Sigmoid colon (tissue), 7 donors: ENCODE data around the gene TTLL11. TPM values are rescaled to one million over a fixed set of nuclear protein-coding genes. Genes with fewer than 3 reads are reported as not detected.

ENCODE experiments used
- DNase-seq: peaks from one replicate; pipeline ENCODE4 v3.0.0-alpha.2; 2019
- H3K27ac ChIP-seq, 4 donors: fragments of 200-600 bp; sonication (generic); one replicate each; pipeline ENCODE4 v1.5.1; 2016 to 2019; ENCODE audit warnings: mild to moderate bottlenecking in 1 of 4
- H3K27me3 ChIP-seq, 3 donors: fragments of 200-600 bp; sonication (generic); one replicate each; pipeline ENCODE4 v1.5.1; 2019; ENCODE audit warnings: mild to moderate bottlenecking in 1 of 3
- H3K36me3 ChIP-seq, 4 donors: fragments of 200-600 bp; sonication (generic); one replicate each; pipeline ENCODE4 v1.5.1; 2016 to 2019
- H3K4me1 ChIP-seq, 4 donors: fragments of 200-600 bp; sonication (generic); one replicate each; pipeline ENCODE4 v1.5.1; 2017 to 2019
- H3K4me3 ChIP-seq, 4 donors: fragments of 200-600 bp; sonication (generic); one replicate each; pipeline ENCODE4 v1.5.1; 2017 to 2019; ENCODE audit warnings: mild to moderate bottlenecking in 2 of 4, moderate library complexity in 1 of 4
- H3K9me3 ChIP-seq, 4 donors: fragments of 200-600 bp in 3 of 4; sonication (generic) in 3 of 4; one replicate each; pipeline versions ENCODE4 v1.5.1 to v1.6.1; 2013 to 2019
- EP300 ChIP-seq, 4 donors: sonication (generic); formaldehyde crosslinking; IDR thresholded peaks; one replicate each; pipeline ENCODE4 v1.6.1; 2017; ENCODE audit warnings: antibody characterized with exemption in 4 of 4
- POLR2A ChIP-seq, 2 donors: fragments of 450-650 bp; IDR thresholded peaks; one replicate each; pipeline ENCODE4 v1.6.1; 2016; ENCODE audit warnings: antibody characterized with exemption in 2 of 2, mild to moderate bottlenecking in 2 of 2, moderate library complexity in 2 of 2
- POLR2AphosphoS5 ChIP-seq, 4 donors: sonication (generic); formaldehyde crosslinking; IDR thresholded peaks; one replicate each; pipeline ENCODE4 v1.6.1; 2017; ENCODE audit warnings: antibody characterized with exemption in 4 of 4
- WGBS, 2 donors: extraction: QIAGEN DNeasy Blood & Tissue Kit; methylation state at CpG; one replicate each; pipeline ENCODE4 v1.1.7; 2013; 5-methylcytosine and 5-hydroxymethylcytosine counted together
- intact Hi-C: fragments of 100-400 bp; cut with DNase I; formaldehyde crosslinking; loops from one replicate; pipeline ENCODE4 v1.15.1; 2023
- polyA plus RNA-seq, 3 donors: library from polyadenylated mRNA; stranded (reverse); fragments of 200-250 nt; gene quantifications; one replicate each; pipeline ENCODE4 v1.2.3, GENCODE V29; 2013
- total RNA-seq, 4 donors: library from RNA; depleted of rRNA; stranded (reverse); fragments of >200 nt; gene quantifications; one replicate each; pipeline ENCODE4 v1.1.0, GENCODE V29; 2016
- TF ChIP-seq, protein P1 (sequence below), 4 experiments: fragments of 450-650 bp in 3 of 4; fragments of 200-600 bp in 1 of 4; IDR thresholded peaks; one replicate each; pipeline ENCODE4 v1.5.1; 2016 to 2019; ENCODE audit warnings: antibody characterized with exemption in 4 of 4, mild to moderate bottlenecking in 3 of 4, moderate library complexity in 2 of 4
- donor health status: healthy with polysubstance abuse.
- donor health status: Bipolar disorder and iron deficiency.
- donor health status: healthy.

Gene TTLL11
- total and polyA plus RNA-seq, 7 donors, result 4.2 to 40.7 (median 27.6) TPM

DNA sequence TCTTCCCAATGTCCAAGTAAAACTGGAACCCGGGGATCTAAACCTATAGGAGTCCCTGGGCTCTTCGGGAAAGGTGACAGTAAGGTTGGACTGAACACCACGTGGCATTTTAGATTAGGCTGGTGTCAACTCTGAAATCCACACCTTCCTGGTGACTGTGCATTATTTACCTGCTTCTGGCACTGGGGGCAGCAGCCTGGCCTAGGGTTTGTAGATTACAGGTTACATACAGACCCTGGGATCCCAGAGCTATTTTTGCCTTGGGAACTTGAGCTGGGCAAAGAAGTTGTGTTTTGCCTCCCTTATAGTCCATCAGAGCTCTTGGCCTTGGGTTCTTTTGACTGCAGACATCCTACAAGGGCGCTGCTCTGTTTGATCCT, 268.5 kb downstream of the TTLL11 start:
- Histone ChIP-seq H3K4me1 (no peaks in the 10 kb centered on the region), H3K27me3 (no peaks in the 10 kb centered on the region), H3K4me3 (no peak overlapping the region), H3K9me3 (no peaks in the 10 kb centered on the region), H3K27ac (no peak overlapping the region), H3K36me3 (peaks cover 0 to 7% (median 0%) of the 10 kb centered on the region in 4 donors)
- no peak for DNase-seq
- 65 to 87% methylated on average over 4 of the region's 4 CpGs for WGBS, 2 donors
- no peak for TF ChIP-seq EP300 (IDR thresholded peaks at IDR 0.05)
- intact Hi-C loops, result no loop called here

DNA sequence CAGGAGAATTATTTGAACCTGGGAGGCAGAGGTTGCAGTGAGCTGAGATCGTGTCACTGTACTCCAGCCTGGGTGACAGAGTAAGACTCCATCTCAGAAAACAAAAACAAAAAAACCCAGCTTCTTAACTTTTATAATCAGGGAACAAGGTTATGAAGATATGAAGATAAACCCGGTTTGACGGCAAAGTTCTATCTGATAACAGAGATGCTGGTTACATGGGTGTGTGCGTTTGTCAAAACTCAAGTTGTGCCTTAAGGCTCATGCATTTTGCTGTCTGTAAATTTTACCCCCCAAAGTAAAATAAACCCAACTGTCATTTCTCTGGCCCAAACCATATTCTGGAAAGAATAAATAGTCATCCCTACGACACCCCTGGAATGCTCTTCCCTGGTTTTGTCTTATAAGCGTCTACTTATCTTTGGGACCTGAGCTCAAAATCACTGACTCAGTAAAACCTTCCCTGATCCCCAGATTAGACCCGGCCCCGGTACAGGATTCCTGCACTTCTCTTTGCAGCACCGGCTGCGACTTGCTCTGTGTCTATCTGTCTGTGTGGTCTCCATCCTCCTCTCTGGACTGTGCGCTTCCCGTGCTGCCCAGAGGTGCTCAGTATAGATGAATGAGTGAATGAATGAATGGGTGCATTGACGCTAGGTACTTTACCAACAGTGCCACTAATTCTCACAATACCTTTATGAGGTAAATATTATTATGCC, 269.5 kb downstream of the TTLL11 start:
- DNase-seq, result no peak
- H3K4me3 ChIP-seq, result no peak overlapping the region
- H3K36me3 ChIP-seq, result peaks cover 0 to 7% (median 0%) of the 10 kb centered on the region in 4 donors
- TF ChIP-seq, protein P1, sequence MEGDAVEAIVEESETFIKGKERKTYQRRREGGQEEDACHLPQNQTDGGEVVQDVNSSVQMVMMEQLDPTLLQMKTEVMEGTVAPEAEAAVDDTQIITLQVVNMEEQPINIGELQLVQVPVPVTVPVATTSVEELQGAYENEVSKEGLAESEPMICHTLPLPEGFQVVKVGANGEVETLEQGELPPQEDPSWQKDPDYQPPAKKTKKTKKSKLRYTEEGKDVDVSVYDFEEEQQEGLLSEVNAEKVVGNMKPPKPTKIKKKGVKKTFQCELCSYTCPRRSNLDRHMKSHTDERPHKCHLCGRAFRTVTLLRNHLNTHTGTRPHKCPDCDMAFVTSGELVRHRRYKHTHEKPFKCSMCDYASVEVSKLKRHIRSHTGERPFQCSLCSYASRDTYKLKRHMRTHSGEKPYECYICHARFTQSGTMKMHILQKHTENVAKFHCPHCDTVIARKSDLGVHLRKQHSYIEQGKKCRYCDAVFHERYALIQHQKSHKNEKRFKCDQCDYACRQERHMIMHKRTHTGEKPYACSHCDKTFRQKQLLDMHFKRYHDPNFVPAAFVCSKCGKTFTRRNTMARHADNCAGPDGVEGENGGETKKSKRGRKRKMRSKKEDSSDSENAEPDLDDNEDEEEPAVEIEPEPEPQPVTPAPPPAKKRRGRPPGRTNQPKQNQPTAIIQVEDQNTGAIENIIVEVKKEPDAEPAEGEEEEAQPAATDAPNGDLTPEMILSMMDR (IDR thresholded peaks at IDR 0.05), result no peak
- TF ChIP-seq POLR2AphosphoS5 (IDR thresholded peaks at IDR 0.05), result no peak
- TF ChIP-seq EP300 (IDR thresholded peaks at IDR 0.05), result no peak
- H3K4me1 ChIP-seq, result no peaks in the 10 kb centered on the region
- no peaks in the 10 kb centered on the region for H3K9me3 ChIP-seq
- intact Hi-C loops, result no loop called here
- 93 to 95% methylated on average over 13 of the region's 13 CpGs for WGBS, 2 donors
- H3K27ac ChIP-seq, result no peak overlapping the region
- no peaks in the 10 kb centered on the region for H3K27me3 ChIP-seq

DNA sequence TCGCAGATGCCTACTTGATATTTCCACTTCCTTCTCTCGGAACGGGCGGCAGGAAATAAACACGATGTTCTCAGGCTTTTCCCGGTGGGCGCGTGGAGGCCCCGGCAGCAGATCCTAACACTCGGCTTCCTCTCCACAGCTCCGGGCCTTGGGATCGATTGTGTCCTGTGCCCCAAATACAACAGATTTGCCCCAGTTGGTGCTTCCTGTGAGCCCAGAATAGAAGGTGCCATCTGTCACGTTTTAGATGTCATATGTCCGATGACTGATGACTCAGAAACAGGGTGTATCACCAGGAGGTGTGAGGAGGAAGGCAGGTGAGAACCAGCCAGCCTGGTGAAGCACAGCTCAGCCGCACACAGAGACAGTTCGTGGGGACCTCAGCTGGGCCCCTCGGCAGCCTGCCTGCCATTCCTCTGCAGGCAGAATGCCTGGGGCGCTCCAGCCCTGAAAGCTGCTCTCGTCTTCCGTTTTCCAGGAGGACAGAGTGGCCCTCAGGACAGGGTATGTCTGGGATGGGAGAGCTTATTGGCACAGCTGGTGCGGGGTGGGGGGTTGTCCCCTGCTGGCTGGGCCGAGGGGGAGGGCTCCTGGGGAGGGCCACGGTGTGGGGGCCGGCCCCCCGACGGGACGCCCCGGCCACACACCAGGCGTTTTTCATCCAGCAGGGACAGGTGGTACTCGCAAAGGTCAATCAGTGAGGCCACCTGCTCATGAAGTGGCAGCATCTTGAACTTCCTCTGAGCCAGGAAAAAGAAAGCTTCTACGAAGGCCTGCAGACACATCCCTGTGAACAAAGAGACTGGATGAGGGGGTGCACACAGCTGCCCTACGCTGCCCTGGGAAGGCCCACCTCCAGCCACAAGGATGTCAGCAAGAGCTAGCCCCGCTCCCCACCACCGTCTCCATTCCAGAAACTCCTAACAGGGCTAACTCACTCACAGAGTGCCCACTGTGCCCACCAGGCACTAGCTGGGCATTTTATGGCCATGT, 270.7 kb downstream of the TTLL11 start:
- Histone ChIP-seq H3K27me3 (no peaks in the 10 kb centered on the region), H3K27ac (no peak overlapping the region), H3K4me3 (no peak overlapping the region), H3K9me3 (no peaks in the 10 kb centered on the region), H3K4me1 (no peaks in the 10 kb centered on the region), H3K36me3 (peaks cover 0 to 7% (median 0%) of the 10 kb centered on the region in 4 donors)
- WGBS, 2 donors, result 85 to 90% methylated on average over 34 of the region's 34 CpGs
- DNase-seq, result no peak
- intact Hi-C loops, result no loop called here
- TF ChIP-seq POLR2AphosphoS5 (IDR thresholded peaks at IDR 0.05) (no peak), POLR2A (IDR thresholded peaks at IDR 0.05) (no peak), EP300 (IDR thresholded peaks at IDR 0.05) (no peak)
- TF ChIP-seq, protein P1 (IDR thresholded peaks at IDR 0.05), result no peak

DNA sequence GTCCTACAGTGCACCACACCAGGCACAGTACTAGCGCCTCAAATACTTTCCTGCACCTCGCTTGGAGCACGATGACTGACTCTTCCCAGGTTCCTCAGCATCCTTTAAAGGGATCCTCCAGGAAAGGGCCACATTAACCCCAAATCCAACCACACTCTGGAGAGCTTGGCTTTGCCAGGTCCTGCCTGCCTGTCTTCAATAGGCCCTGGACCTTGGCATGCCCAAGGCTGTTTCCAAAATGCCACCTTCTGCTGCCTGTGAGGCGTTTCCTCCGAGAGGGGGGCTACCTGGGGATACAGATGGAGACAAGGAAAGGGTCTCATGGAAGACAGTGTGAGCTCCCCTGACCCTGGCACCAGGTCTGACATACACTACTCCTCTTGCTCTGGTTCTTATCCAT, 271.8 kb downstream of the TTLL11 start:
- H3K27me3 ChIP-seq, result no peaks in the 10 kb centered on the region
- H3K4me1 ChIP-seq, result no peaks in the 10 kb centered on the region
- H3K27ac ChIP-seq, result no peak overlapping the region
- TF ChIP-seq POLR2AphosphoS5 (IDR thresholded peaks at IDR 0.05) (no peak), EP300 (IDR thresholded peaks at IDR 0.05) (no peak), POLR2A (IDR thresholded peaks at IDR 0.05) (no peak)
- TF ChIP-seq, protein P1 (IDR thresholded peaks at IDR 0.05), result no peak
- no peaks in the 10 kb centered on the region for H3K9me3 ChIP-seq
- intact Hi-C loops, result no loop called here
- WGBS, 2 donors, result 93 to 96% methylated on average over 5 of the region's 5 CpGs
- H3K36me3 ChIP-seq, result peaks cover 0 to 7% (median 0%) of the 10 kb centered on the region in 4 donors
- no peak for DNase-seq
- no peak overlapping the region for H3K4me3 ChIP-seq
